HG03575 (cell line): Measurements from ENCODE around the gene ORC3.

Experiments
- ATAC-seq: cut with Tn5 transposase; IDR thresholded peaks from one replicate; pipeline ENCODE4 v1.9.1; 2021; ENCODE audit not compliant: unreplicated experiment, insufficient number of reproducible peaks, low FRiP score; ENCODE audit errors: extremely low read depth

ORC3 gene

GRCh38 chr6:87654122-87654521 is 64.2 kb downstream of the ORC3 start:
- ATAC-seq, result no peak

DNA sequence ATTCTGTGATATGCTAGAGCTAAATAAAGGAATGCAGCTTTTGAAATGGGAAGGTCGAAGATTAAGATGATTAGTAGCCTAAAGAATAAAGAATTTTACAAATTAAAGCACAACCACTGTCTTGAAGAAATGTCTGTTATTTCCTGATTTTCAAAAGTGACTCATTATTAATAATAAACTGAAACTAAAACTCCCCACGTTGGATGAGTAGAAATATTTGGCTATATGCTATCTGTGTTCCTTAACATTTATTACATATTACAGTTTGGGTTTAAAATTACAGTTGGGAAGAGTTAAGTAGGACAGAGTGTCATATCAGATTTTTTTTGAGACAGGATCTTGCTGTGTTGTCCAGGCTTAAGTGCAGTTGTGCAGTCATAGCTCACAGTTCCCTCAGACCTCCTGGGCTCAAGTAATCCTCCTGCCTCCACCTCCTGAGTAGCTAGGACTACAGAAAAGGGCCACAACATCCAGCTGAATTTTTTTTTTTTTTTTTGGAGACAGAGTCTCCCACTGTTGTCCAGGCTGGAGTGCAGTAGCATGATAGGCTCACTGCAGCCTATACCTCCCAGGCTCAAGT is 65.0 kb downstream of the ORC3 start:
- no peak for ATAC-seq

- no peak for ATAC-seq
These were observed 65.9 kb downstream of the ORC3 start for GRCh38 chr6:87655824-87656223.

DNA sequence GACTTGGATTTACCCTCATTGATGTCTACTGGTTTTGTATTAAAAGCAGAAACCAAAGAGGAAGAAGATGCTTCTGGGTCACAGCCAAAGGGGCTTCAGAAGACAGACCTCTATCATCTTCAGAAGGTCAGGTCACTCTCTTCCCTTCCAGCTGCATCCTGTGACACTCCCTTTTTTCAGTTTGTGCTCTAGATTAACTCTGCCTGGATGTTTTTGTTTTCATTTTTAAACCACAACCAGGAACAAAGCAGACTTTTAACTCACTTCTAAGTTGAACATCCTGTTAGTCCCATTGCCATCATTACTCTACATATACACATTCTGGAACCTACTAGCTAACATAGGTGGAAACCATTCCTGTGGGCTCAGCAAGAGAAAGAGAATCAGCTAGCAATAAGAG is 66.9 kb downstream of the ORC3 start:
- ATAC-seq, result no peak

GRCh38 chr6:87658516-87658915 is 68.6 kb downstream of the ORC3 start:
- no peak for ATAC-seq

- no peak for ATAC-seq
These were observed 70.4 kb downstream of the ORC3 start for GRCh38 chr6:87660226-87660911.

DNA sequence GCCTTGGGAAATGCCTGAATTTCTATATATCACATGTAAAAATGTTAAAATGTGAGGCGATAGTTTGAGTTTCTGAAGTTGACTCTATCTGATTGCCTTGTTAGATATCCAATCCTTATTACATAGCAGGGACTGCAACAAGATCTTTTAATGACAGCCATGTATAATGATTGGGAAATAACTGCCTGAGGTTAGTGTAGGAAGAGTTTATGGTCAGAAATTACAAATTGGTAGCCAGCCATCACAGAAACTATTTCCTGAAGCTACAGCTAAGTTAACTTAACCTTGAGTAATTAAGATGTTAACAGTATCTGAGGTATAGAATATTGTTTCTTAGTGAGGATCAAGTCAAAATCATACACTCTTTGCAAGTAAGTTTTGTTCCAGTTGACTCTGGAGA is 71.1 kb downstream of the ORC3 start:
- no peak for ATAC-seq

GRCh38 chr6:87661503-87661902 is 71.6 kb downstream of the ORC3 start:
- no peak for ATAC-seq

- no peak for ATAC-seq
These were observed 73.5 kb downstream of the ORC3 start for GRCh38 chr6:87663434-87663833.

DNA sequence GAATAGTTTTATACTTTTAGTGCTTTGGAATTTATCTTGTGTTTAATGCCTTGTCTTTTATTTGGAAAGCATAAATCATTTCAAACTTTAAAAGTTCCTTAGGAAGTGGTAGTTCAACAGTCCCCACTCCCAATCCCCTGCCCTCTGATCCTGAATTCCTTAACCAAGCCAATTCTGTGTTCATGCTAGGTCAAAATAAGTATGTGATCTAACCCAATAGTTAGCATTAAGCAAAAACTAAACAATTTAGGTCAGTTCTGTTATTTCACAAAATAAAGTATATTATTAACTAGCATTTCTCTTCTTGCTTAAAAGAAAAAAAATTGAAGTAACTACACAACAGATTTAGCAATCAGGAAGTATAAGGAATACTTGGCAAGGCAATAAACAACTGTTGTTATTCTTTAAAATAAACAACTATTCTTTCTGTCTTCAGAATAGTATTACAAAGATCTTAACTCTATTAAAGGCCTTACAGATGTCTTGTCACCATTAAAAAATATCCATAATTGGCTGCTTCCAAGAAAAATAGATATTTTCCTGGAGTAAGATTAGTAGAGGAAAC is 75.1 kb downstream of the ORC3 start:
- no peak for ATAC-seq

DNA sequence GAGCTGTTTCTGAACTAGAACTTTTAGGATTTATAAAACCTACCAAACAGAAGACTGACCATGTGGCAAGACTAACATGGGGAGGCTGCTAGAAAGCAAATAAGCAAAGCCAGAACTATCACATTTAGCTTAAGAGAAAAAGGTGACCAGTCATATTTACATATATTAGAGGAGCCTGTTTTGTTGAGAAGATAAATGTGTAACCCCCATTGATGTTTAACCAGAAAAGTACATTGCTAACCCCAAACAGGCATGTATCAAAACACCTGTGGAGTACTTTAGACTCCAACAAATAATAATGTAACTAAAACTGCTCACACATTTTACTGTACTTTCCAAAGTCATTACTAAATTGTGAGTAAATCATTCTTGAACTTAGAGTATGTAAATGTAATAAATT is 77.1 kb downstream of the ORC3 start:
- ATAC-seq, result no peak

DNA sequence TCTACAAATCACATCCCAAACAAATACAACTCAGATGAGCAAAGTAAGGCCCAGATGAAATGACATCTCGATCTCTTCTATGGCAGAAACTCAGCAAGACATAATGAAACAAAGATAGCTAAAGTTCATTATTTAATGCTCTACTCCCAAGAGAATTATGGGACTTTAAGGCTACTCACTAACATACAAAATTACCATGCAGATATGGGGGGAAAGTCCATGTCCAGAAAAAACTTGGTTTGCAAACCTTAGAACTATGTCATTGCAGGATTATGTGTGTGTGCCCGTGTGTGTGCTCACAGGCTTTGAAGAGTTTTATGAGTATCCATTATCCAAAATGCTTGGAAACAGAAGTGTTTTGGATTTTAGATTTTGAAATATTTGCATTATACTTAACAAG is 78.1 kb downstream of the ORC3 start:
- ATAC-seq, result no peak

GRCh38 chr6:87669051-87669450 is 79.1 kb downstream of the ORC3 start:
- ATAC-seq, result no peak

DNA sequence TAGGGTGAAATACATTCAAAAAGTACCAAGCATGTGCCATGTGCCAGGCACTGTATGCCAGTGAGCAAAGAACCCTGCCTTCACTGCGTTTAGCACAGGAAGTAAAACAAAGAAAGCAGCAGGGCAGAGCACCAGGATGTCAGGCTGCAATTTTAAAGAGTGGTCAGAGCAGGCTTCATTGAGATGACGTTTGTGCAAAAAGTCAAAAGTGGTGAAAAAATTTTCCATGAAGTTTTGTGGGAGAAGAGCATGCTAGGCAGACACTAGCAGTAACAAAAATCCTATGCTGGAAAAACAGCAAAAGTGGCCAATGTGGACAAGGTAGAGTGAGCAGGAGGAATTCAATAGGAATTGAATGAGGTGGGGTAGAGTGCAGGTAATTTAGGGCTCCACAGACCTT is 80.8 kb downstream of the ORC3 start:
- no peak for ATAC-seq

DNA sequence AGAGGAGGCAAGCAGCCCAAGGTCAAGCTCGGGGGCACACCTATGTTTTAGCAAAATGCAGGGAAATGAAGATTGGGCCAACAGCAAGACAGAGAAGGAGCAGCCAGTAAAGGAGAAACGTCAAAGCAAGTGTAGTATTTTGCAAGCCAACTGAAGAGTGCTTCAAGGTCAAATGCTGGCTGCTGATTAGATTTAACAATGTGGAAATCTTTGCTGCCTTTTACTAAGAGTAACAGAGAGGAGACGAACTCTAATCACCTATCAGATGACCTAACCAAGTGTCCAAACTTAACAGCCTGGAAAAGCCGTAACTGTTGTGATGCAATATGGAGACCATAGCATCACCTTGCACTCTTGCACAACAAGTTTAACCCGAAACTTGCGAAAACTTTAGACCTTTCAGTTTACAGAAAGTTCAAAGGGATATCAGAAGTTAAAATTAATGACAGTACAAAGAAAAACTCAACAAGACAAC is 81.7 kb downstream of the ORC3 start:
- ATAC-seq, result no peak

- no peak for ATAC-seq
These were observed 82.7 kb downstream of the ORC3 start for GRCh38 chr6:87672641-87673040.

DNA sequence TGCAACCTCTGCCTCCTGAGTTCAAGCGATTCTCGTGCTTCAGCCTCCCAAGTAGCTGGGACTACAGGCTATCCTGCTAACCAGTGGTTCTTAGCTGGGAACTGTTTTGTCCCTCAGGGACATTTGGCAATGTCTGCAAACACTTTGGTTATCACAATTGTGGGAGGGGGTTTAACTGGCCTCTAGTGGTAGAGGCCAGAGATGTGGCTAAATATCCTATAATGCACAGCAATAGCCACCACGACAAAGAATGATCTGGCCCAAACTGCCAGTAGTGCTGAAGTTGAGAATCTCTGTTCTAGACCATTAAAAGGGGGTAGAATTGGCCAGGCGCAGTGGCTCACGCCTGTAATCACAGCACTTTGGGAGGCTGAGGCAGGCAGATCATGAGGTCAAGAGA is 83.3 kb downstream of the ORC3 start:
- ATAC-seq, result no peak

DNA sequence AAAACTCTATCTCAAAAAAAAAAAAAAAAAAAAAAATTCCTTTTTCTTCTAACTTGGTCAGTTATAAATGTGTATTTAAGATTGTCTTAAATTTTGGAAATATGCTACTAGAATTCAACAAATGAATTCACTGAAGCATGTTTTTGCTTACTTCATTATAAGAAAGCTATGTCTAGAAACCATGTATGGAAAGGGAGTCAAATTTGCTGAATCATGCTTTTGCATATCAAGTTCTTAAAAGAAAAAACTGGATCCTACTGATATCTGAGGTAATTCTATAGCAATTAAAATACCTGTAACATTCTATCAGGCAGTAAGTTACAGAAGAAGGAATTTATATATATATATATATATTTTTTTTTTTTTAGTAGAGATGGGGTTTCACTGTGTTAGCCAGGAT is 84.4 kb downstream of the ORC3 start:
- ATAC-seq, result no peak

DNA sequence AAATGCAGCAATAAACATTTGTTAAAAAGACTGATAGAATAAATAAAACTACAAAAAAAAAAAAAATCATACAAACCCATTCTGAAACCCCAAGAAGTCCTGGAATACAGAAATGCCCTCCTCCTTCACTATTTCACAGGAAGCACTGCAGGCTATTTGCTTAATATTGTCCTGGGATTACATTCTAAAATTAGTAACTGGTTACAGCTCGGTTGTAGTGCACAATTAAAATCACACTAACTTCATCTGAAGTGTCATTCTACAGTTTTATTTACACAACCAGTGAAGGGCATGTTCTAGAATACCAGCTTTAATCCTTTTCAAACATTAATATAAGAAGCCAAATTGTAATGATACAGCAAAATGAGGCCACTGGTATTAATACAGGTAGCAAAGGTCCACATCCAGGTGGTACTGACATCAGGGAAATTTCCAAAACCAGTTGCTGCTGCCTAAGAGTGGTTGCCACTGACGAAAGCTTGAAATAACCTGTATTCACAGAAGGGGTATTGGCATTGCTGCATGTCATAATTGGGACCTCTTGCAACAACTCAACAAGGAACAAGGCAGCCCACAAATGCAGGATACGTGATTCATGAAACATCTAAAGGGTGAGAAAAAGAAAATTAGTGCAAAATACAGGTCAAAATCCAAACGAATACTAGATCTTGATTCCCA is 85.2 kb downstream of the ORC3 start:
- ATAC-seq, result no peak

DNA sequence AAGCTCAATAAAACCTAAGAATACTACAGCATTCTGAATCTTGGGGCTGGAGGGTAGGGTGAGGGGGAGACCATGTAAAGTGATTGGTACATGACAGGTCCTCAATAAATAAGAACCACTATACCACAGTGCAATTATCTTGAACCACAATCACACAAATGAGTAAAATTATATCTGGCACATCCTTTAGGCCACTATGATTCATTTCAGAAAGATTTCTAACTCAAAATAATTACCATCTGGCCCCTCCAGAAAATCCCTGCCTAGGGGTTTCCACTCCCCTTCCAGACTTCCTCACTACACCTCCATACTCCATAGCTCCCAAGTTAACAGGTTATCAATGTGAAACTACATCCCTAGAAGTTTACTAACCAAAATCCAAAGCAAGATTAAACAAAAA is 92.4 kb downstream of the ORC3 start:
- ATAC-seq, result no peak
